ENCODE data around the gene RHOG. TPM values are rescaled to one million over a fixed set of nuclear protein-coding genes. Genes with fewer than 3 reads are reported as not detected.

Gene RHOG
- total and polyA plus RNA-seq, 9 of the 15 experiments (the other 6 are each of a cell fraction or from before 2014, with no cell fraction given), result 22.6 to 162 (median 80.3) TPM

DNA sequence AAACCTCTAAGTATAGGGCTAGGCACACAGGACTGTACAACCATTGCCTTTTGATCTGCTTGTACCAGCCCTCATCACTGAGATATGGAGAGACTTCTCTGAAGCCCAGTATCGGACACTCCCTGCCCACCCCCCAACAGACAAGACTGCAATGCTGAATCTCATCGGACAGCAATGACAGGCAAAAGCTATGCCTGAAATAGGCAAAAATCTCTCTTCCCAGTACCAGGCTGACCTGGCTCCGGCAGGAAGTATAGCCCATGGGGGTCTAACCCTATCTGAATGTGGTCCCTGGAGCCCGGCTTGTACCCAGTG, 6.5 kb downstream of the RHOG start (continued):
- TF ChIP-seq, protein P1, sequence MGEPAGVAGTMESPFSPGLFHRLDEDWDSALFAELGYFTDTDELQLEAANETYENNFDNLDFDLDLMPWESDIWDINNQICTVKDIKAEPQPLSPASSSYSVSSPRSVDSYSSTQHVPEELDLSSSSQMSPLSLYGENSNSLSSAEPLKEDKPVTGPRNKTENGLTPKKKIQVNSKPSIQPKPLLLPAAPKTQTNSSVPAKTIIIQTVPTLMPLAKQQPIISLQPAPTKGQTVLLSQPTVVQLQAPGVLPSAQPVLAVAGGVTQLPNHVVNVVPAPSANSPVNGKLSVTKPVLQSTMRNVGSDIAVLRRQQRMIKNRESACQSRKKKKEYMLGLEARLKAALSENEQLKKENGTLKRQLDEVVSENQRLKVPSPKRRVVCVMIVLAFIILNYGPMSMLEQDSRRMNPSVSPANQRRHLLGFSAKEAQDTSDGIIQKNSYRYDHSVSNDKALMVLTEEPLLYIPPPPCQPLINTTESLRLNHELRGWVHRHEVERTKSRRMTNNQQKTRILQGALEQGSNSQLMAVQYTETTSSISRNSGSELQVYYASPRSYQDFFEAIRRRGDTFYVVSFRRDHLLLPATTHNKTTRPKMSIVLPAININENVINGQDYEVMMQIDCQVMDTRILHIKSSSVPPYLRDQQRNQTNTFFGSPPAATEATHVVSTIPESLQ (CRISPR knock-in tag; IDR thresholded peaks at IDR 0.05), result no peak
- no peak for TF ChIP-seq MYBL2 (IDR thresholded peaks at IDR 0.05; ENCODE audit: low read depth)
- no peak for TF ChIP-seq MYBL2 (CRISPR knock-in tag; IDR thresholded peaks at IDR 0.05; ENCODE audit: borderline replicate concordance)
- no peak for TF ChIP-seq BCLAF1 (IDR thresholded peaks at IDR 0.05; ENCODE audit: borderline replicate concordance in 1 of 2, control insufficient read depth in 1 of 2, low read depth in 2 of 2, low read length in 1 of 2)
- TF ChIP-seq POLR2G (IDR thresholded peaks at IDR 0.05; ENCODE audit: low read depth, low read length), result peak; percentile 66; the same call in 1 of the 2 replicates
- TF ChIP-seq HMGXB4 (CRISPR knock-in tag; IDR thresholded peaks at IDR 0.05), result no peak
- TF ChIP-seq, protein P2, sequence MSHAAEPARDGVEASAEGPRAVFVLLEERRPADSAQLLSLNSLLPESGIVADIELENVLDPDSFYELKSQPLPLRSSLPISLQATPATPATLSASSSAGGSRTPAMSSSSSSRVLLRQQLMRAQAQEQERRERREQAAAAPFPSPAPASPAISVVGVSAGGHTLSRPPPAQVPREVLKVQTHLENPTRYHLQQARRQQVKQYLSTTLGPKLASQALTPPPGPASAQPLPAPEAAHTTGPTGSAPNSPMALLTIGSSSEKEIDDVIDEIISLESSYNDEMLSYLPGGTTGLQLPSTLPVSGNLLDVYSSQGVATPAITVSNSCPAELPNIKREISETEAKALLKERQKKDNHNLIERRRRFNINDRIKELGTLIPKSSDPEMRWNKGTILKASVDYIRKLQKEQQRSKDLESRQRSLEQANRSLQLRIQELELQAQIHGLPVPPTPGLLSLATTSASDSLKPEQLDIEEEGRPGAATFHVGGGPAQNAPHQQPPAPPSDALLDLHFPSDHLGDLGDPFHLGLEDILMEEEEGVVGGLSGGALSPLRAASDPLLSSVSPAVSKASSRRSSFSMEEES (CRISPR knock-in tag; IDR thresholded peaks at IDR 0.05), result no peak
- no peak for TF ChIP-seq TCF7 (IDR thresholded peaks at IDR 0.05; ENCODE audit: borderline replicate concordance)
- TF ChIP-seq, protein P3, sequence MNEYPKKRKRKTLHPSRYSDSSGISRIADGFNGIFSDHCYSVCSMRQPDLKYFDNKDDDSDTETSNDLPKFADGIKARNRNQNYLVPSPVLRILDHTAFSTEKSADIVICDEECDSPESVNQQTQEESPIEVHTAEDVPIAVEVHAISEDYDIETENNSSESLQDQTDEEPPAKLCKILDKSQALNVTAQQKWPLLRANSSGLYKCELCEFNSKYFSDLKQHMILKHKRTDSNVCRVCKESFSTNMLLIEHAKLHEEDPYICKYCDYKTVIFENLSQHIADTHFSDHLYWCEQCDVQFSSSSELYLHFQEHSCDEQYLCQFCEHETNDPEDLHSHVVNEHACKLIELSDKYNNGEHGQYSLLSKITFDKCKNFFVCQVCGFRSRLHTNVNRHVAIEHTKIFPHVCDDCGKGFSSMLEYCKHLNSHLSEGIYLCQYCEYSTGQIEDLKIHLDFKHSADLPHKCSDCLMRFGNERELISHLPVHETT (CRISPR knock-in tag; conservative IDR thresholded peaks at IDR 0.05 in 1 of 2, IDR thresholded peaks at IDR 0.05 in 1 of 2), result no peak
- TF ChIP-seq SMC3 (conservative IDR thresholded peaks at IDR 0.05; ENCODE audit: insufficient read depth, low read depth, low read length), result 0 out of 2 replicates have a peak, but pooled peaks have one; percentile 13
- 0 out of 2 replicates have a peak, but pooled peaks have one; percentile 79 for TF ChIP-seq ZBTB17 (CRISPR knock-in tag; IDR thresholded peaks at IDR 0.05)
- TF ChIP-seq POLR2A (conservative IDR thresholded peaks at IDR 0.05), result peak; percentile 52; the same call in 1 of the 2 replicates
- TF ChIP-seq FOXJ2 (tag; IDR thresholded peaks at IDR 0.05), result no peak
- TF ChIP-seq MEF2D (tag; conservative IDR thresholded peaks at IDR 0.05; ENCODE audit: low read depth), result no peak
- no peak for TF ChIP-seq RCOR1 (IDR thresholded peaks at IDR 0.05; ENCODE audit: borderline replicate concordance in 1 of 2, low read depth in 2 of 2, low read length in 2 of 2)
- no peak for TF ChIP-seq NUFIP1 (IDR thresholded peaks at IDR 0.05; ENCODE audit: partially characterized antibody)
- TF ChIP-seq CBFB (CRISPR knock-in tag; IDR thresholded peaks at IDR 0.05), result 0 out of 2 replicates have a peak, but pooled peaks have one; percentile 34
- no peak for TF ChIP-seq SETDB1 (IDR thresholded peaks at IDR 0.05; ENCODE audit: low read length)

Measured in K562 (cell line).